ENCODE data around the gene REV3L. TPM values are rescaled to one million over a fixed set of nuclear protein-coding genes. Genes with fewer than 3 reads are reported as not detected.

Gene REV3L
- total and polyA plus RNA-seq, 2 of the 8 experiments (the other 6 are each of a cell fraction or from before 2014, with no cell fraction given): 2.1 to 6.6 TPM

- Histone ChIP-seq H3K23me2 (ENCODE audit: low read depth, low read length) (no peaks in the 10 kb centered on the region), H3K14ac (ENCODE audit: insufficient read length) (no peak overlapping the region), H3K79me2 (ENCODE audit: control insufficient read depth in 1 of 2, insufficient read depth in 2 of 2, low read length in 2 of 2) (no peaks in the 10 kb centered on the region), H3K36me3 (ENCODE audit: control insufficient read depth in 2 of 4, insufficient read depth in 4 of 4, low read length in 3 of 4) (no peaks in the 10 kb centered on the region; a peak in 1 of 8 replicates), H3K9ac (replicated peaks in 1 of 4; ENCODE audit: extremely low read depth in 1 of 4, low read depth in 3 of 4, low read length in 3 of 4) (no peak overlapping the region), H3K9me3 (ENCODE audit: insufficient read depth in 2 of 2, low read depth in 1 of 2, low read length in 1 of 2) (no peaks in the 10 kb centered on the region), H4K91ac (replicated peaks; ENCODE audit: insufficient read length, low read length) (no peak overlapping the region), H3K4me1 (replicated peaks in 1 of 4; ENCODE audit: control insufficient read depth in 3 of 4, insufficient read depth in 4 of 4, low read length in 3 of 4) (no peaks in the 10 kb centered on the region), H2AFZ (ENCODE audit: low read length) (no peak overlapping the region), H3K27me3 (replicated peaks in 1 of 4; ENCODE audit: control insufficient read depth in 3 of 4, extremely low read depth in 1 of 4, insufficient read depth in 3 of 4, low read length in 3 of 4) (peaks cover 0 to 2% (median 0%) of the 10 kb centered on the region in 4 experiments; a peak in 1 of 7 replicates), H4K20me1 (replicated peaks in 1 of 2; ENCODE audit: control insufficient read depth in 1 of 2, insufficient read depth in 2 of 2, low read length in 2 of 2) (no peaks in the 10 kb centered on the region), H4K5ac (ENCODE audit: insufficient read length, low read depth, low read length) (no peak overlapping the region), H3K18ac (ENCODE audit: extremely low read depth, low read length) (no peak overlapping the region), H2AK5ac (ENCODE audit: low read depth, low read length) (no peak overlapping the region), H3K27ac (ENCODE audit: low read depth, low read length) (no peak overlapping the region), H2BK12ac (ENCODE audit: low read depth, low read length) (no peak overlapping the region), H2BK15ac (ENCODE audit: low read length) (no peak overlapping the region), H2BK5ac (ENCODE audit: low read depth, low read length) (no peak overlapping the region), H2BK120ac (replicated peaks; ENCODE audit: low read depth, low read length) (no peak overlapping the region), H3K56ac (replicated peaks; ENCODE audit: insufficient read length, low read depth, low read length) (no peak overlapping the region), H3K4me3 (ENCODE audit: extremely low read depth in 1 of 4, insufficient read depth in 2 of 4, low read depth in 3 of 4, low read length in 4 of 4) (no peak overlapping the region), H3K4ac (replicated peaks; ENCODE audit: insufficient read length, low read depth, low read length) (no peak overlapping the region), H3K79me1 (ENCODE audit: low read depth, low read length) (no peaks in the 10 kb centered on the region), H3K4me2 (ENCODE audit: insufficient read depth in 1 of 2, low read depth in 2 of 2, low read length in 2 of 2) (no peak overlapping the region), H4K8ac (ENCODE audit: extremely low read depth, insufficient read depth, low read length) (no peak overlapping the region), H2BK20ac (ENCODE audit: low read length) (no peak overlapping the region), H3K23ac (ENCODE audit: insufficient read length) (no peak overlapping the region)
- DNase-seq (ENCODE audit: low read depth in 1 of 2, low spot score in 2 of 2): no peak
- ChIA-PET CTCF (ENCODE audit: partially characterized antibody) (interaction anchor here (0.5 to 0.6 kb wide), 2 partner anchors 40 to 295 kb away, joined by 3 to 4 read pairs; no protein-coding TSS in a partner anchor), POLR2A (ENCODE audit: partially characterized antibody) (no interaction called here)
- FAIRE-seq: no peak
- 86% methylated on average over 3 of the region's 3 CpGs; no CpG with 5 or more reads in 1 of the 2 experiments for whole genome bisulfite sequencing, 2 experiments (ENCODE audit: extremely low coverage in 1 of 2, insufficient coverage in 1 of 2, insufficient read length in 1 of 2, insufficient replicate concordance in 2 of 2, low coverage in 1 of 2, low lambda C conversion rate in 2 of 2, missing lambda C conversion rate in 1 of 2)
- TF ChIP-seq SAP30 (IDR thresholded peaks at IDR 0.05; ENCODE audit: insufficient read depth, insufficient replicate concordance, low read length) (no peak), SRF (IDR thresholded peaks at IDR 0.05; ENCODE audit: low read depth, low read length) (no peak), E2F6 (IDR thresholded peaks at IDR 0.05) (no peak)
Measured at GRCh38 chr6:111354758-111355555, 128.1 kb downstream of the REV3L start.

Measured in H1 (cell line).